Ishikawa (cell line): Measurements from ENCODE around the gene PLEKHA6.

ENCODE experiments used
- CEBPB ChIP-seq: IDR thresholded peaks from 2 replicates; pipeline ENCODE4 v1.6.1; 2012
- CREB1 ChIP-seq: IDR thresholded peaks from 2 replicates; pipeline ENCODE4 v1.6.1; 2012; ENCODE audit warnings: low read depth
- EGR1 ChIP-seq: IDR thresholded peaks from 2 replicates; pipeline ENCODE4 v1.6.1; 2012
- EP300 ChIP-seq: IDR thresholded peaks from 2 replicates; pipeline ENCODE4 v1.6.1; 2012; ENCODE audit warnings: borderline replicate concordance
- FOXM1 ChIP-seq: IDR thresholded peaks from 2 replicates; pipeline ENCODE4 v1.6.1; 2012; ENCODE audit warnings: low read depth, borderline replicate concordance
- NFIC ChIP-seq: IDR thresholded peaks from 2 replicates; pipeline ENCODE4 v1.6.1; 2012
- RAD21 ChIP-seq: IDR thresholded peaks from 2 replicates; pipeline ENCODE4 v1.6.1; 2012; ENCODE audit warnings: low read depth
- REST ChIP-seq: IDR thresholded peaks from 2 replicates; pipeline ENCODE4 v1.6.1; 2012; ENCODE audit warnings: low read depth, mild to moderate bottlenecking
- TAF1 ChIP-seq: IDR thresholded peaks from 2 replicates; pipeline ENCODE4 v1.6.1; 2012; ENCODE audit warnings: low read depth, mild to moderate bottlenecking
- TCF12 ChIP-seq: IDR thresholded peaks from 2 replicates; pipeline ENCODE4 v1.6.1; 2012; ENCODE audit warnings: low read depth
- TEAD4 ChIP-seq: IDR thresholded peaks from 2 replicates; pipeline ENCODE4 v1.6.1; 2012
- YY1 ChIP-seq: IDR thresholded peaks from 2 replicates; pipeline ENCODE4 v1.6.1; 2012; ENCODE audit warnings: low read depth
- ZBTB7A ChIP-seq: IDR thresholded peaks from 2 replicates; pipeline ENCODE4 v1.6.1; 2012; ENCODE audit warnings: low read depth
- TF ChIP-seq, protein P1 (sequence below): IDR thresholded peaks from 2 replicates; pipeline ENCODE4 v1.6.1; 2012
- TF ChIP-seq, protein P2 (sequence below): IDR thresholded peaks from 2 replicates; pipeline ENCODE4 v1.6.1; 2012

The PLEKHA6 gene

GRCh38 chr1:204367956-204368355 is 8.2 kb upstream of the PLEKHA6 start:
- TF ChIP-seq CREB1 (no peak), RAD21 (no peak), YY1 (no peak), EGR1 (no peak), NFIC (no peak), REST (no peak), FOXM1 (no peak), TAF1 (no peak), TCF12 (no peak), TEAD4 (no peak), CEBPB (no peak)
- TF ChIP-seq, protein P1, sequence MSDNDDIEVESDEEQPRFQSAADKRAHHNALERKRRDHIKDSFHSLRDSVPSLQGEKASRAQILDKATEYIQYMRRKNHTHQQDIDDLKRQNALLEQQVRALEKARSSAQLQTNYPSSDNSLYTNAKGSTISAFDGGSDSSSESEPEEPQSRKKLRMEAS = no peak

GRCh38 chr1:204367193-204367858 is 7.6 kb upstream of the PLEKHA6 start:
- TF ChIP-seq NFIC (no peak), TEAD4 (no peak), FOXM1 (no peak), TCF12 (no peak), CEBPB (no peak), ZBTB7A (no peak), EGR1 (no peak), EP300 (no peak), TAF1 (no peak), CREB1 (no peak), YY1 (no peak)

- TF ChIP-seq, protein P1 = no peak
- TF ChIP-seq TCF12 (no peak), RAD21 (peak; percentile 40; the same call in 1 of the 2 replicates)
These were observed 7.0 kb upstream of the PLEKHA6 start for GRCh38 chr1:204366759-204367158.

DNA sequence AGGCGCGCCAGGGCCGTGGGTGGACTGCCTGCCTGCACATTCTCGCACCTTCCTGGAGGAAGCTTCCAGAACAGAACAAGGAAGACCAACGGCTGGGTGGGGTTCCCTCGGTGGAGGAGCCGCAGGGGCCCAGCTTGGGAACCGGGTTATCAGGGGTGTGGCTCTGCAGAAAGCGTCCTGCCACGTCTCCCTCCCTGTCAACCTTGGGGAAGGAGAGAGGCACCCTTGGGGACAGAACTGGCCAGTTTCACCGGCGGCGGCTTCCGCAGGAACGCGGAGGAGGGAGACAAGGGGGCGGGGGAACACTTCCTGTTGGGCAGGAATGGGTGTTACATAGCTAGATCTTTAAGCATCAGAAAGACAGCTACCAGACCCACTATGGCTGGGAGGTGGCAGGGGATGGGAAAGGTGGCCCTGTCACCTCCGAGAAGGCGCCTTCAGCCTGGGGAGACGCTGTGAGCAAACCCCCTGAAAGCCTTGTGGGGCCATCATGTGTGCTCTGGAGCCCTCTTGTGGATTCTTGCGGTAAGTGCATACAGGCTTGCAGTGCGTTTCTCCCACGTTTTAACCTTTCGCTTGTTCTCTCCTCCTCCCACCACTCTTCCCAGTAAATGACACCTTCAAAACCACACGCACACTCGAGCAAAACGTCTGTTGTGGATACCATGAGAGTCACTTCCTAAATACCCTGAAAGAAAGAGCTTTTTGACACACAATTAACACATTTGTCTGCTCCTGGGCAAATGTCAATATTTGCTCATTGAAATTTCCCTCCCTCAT is 3.8 kb upstream of the PLEKHA6 start:
- TF ChIP-seq YY1 (no peak), RAD21 (peak; percentile 97), CREB1 (no peak), EGR1 (peak; percentile 34; the same call in 1 of the 2 replicates), NFIC (no peak), EP300 (no peak), REST (no peak)
- TF ChIP-seq, protein P1 = peak; percentile 85

DNA sequence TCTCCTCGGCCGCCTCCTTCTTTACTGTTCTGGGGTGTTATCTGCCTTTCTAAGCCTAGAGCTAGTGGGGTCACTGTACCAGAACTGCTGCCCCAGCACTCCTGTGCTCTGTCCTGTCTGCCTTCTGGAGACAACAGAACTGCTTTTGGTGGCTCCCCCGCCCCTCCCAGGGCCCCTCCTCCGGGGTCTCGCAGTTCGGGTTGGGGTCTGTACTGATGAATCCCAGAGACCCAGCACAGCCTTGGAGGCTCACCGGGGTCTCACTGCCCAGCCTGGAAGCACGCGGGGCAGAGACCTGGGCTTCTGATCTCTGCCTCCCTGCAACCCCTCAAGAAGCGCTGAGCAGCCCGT is 3.2 kb upstream of the PLEKHA6 start:
- no peak for TF ChIP-seq REST
- TF ChIP-seq, protein P1 = no peak
- no peak for TF ChIP-seq TAF1
- TF ChIP-seq TCF12 = no peak
- TF ChIP-seq CEBPB = no peak
- TF ChIP-seq YY1 = no peak
- TF ChIP-seq TEAD4 = no peak
- no peak for TF ChIP-seq ZBTB7A
- TF ChIP-seq, protein P2, sequence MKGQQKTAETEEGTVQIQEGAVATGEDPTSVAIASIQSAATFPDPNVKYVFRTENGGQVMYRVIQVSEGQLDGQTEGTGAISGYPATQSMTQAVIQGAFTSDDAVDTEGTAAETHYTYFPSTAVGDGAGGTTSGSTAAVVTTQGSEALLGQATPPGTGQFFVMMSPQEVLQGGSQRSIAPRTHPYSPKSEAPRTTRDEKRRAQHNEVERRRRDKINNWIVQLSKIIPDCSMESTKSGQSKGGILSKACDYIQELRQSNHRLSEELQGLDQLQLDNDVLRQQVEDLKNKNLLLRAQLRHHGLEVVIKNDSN = no peak
- no peak for TF ChIP-seq EGR1
- no peak for TF ChIP-seq RAD21
- TF ChIP-seq EP300 = no peak
- TF ChIP-seq FOXM1 = no peak
- no peak for TF ChIP-seq CREB1
- no peak for TF ChIP-seq NFIC
